PFSK-1 (cell line): Measurements from ENCODE around the gene TREM1.

Experiments used
- FOXP2 ChIP-seq: optimal IDR thresholded peaks from 2 replicates; pipeline ENCODE3; 2011; ENCODE audit warnings: borderline replicate concordance, control low read depth, inconsistent platforms; ENCODE audit not compliant: insufficient read depth; ENCODE audit errors: extremely low read length, extremely low read depth
- POLR2AphosphoS5 ChIP-seq: IDR thresholded peaks from 2 replicates; pipeline ENCODE4 v1.6.1; 2012; ENCODE audit warnings: low read depth, mild to moderate bottlenecking, control low read depth, low read length, moderate library complexity
- SIN3A ChIP-seq: IDR thresholded peaks from 2 replicates; pipeline ENCODE4 v1.6.1; 2012; ENCODE audit warnings: mild to moderate bottlenecking, low read length, moderate library complexity, borderline replicate concordance; ENCODE audit not compliant: insufficient read depth
- TAF1 ChIP-seq: IDR thresholded peaks from 2 replicates; pipeline ENCODE4 v1.6.1; 2012; ENCODE audit warnings: low read length, control low read depth, borderline replicate concordance; ENCODE audit not compliant: insufficient read depth
- TF ChIP-seq, protein P1 (sequence below), 2 experiments: IDR thresholded peaks; 2 replicates each; pipeline versions ENCODE4 v1.6.1 to v1.8.0; 2011 to 2012; ENCODE audit warnings: low read depth in 2 of 2, low read length in 2 of 2, control low read depth in 1 of 2, inconsistent platforms in 1 of 2, mild to moderate bottlenecking in 1 of 2, moderate library complexity in 1 of 2; ENCODE audit not compliant: insufficient read depth in 1 of 2

TREM1 gene

DNA sequence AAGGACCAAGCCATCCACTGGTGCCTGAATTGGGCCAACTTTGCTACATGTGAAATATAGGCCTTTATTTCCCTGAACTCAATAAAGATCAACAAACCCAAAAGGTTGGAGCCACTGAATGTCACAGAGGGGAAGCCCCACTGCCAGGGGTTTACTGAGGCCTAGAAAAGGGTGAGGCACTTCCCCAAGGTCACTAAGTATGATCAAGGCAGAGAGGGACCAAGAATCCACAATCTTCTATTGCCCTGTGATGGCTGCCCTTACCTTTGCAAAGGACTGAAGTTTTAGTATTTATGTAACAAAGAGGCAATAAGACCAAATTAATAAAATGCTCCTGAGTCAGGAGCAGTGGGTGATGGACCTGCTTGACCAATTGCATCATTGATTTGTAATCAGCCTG, 18.0 kb downstream of the TREM1 start:
- TF ChIP-seq TAF1 = no peak

DNA sequence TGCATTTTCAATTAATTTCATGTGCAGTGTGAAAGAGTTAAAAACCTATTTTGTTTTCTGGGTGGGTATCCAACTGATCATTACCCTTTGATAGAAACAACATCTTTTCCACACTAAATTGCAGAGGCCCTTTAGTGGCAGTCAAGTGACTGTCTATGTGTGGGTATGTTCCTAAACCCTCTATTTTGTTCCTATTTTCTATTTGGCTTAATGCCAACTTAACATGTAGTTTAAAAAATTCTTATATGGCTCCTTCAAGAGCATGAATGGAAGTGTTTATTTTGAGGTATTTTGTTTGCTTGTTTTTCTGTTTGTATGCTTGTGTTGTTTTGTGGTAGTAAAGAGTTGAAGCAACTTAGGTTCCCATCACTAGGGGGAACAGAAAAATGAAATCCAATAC, 19.9 kb downstream of the TREM1 start:
- TF ChIP-seq, protein P1, sequence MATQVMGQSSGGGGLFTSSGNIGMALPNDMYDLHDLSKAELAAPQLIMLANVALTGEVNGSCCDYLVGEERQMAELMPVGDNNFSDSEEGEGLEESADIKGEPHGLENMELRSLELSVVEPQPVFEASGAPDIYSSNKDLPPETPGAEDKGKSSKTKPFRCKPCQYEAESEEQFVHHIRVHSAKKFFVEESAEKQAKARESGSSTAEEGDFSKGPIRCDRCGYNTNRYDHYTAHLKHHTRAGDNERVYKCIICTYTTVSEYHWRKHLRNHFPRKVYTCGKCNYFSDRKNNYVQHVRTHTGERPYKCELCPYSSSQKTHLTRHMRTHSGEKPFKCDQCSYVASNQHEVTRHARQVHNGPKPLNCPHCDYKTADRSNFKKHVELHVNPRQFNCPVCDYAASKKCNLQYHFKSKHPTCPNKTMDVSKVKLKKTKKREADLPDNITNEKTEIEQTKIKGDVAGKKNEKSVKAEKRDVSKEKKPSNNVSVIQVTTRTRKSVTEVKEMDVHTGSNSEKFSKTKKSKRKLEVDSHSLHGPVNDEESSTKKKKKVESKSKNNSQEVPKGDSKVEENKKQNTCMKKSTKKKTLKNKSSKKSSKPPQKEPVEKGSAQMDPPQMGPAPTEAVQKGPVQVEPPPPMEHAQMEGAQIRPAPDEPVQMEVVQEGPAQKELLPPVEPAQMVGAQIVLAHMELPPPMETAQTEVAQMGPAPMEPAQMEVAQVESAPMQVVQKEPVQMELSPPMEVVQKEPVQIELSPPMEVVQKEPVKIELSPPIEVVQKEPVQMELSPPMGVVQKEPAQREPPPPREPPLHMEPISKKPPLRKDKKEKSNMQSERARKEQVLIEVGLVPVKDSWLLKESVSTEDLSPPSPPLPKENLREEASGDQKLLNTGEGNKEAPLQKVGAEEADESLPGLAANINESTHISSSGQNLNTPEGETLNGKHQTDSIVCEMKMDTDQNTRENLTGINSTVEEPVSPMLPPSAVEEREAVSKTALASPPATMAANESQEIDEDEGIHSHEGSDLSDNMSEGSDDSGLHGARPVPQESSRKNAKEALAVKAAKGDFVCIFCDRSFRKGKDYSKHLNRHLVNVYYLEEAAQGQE (IDR thresholded peaks at IDR 0.05; ENCODE audit: insufficient read depth in 1 of 2, low read depth in 2 of 2, low read length in 2 of 2) = no peak
- TF ChIP-seq TAF1 (no peak), SIN3A (no peak), FOXP2 (no peak), POLR2AphosphoS5 (no peak)

DNA sequence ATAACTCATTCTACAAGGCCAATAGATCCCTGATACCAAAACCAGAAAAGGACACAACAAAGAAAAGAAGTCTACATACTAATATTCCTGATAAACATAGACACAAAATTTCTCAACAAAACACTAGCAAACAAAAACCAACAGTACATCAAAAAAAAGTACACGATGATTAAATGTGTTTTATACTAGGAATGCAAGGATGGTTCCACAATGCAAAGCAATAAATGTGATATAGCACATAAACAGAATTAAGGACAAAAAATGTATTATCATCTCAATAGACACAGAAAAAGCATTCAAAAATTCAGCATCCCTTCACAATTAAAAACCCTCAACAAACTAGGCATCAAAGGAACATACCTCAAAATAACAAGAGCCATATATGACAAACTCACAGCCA, 23.2 kb downstream of the TREM1 start:
- TF ChIP-seq TAF1 (no peak), POLR2AphosphoS5 (no peak), SIN3A (no peak), FOXP2 (no peak)
- TF ChIP-seq, protein P1 (IDR thresholded peaks at IDR 0.05; ENCODE audit: insufficient read depth in 1 of 2, low read depth in 2 of 2, low read length in 2 of 2) = no peak

DNA sequence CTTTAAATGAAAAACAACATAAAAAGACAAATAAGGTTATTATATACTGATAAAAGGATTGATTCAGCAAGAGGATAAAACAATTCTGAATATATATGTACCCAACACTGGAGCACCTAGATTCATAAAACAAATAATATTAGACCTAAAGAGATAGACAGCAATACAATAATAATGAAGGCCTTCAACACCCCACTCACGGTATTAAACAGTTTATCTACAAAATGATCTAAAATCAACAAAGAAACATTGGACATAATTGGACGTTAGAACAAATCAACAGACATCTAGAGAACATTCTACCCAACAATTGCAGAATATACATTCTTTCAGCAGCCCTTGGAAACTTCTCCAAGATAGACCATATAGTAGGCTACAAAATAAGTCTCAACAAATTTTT, 24.1 kb downstream of the TREM1 start:
- TF ChIP-seq SIN3A (no peak), TAF1 (no peak), FOXP2 (no peak), POLR2AphosphoS5 (no peak)
- TF ChIP-seq, protein P1 (IDR thresholded peaks at IDR 0.05; ENCODE audit: insufficient read depth in 1 of 2, low read depth in 2 of 2, low read length in 2 of 2) = no peak

DNA sequence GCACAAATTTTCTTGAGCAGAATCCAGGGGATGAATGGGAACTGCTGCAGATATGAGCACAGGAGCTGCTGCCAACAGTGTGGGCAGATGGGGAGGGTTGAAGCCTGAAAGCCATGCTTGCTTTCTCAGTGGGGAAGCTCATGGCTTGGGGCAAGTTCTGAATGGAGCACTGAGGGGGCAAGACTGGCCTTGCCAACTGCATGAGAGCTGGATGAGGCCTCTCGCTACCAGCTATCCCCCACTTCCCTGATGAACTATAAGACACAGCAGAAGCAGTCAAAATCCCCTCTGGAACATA, 28.3 kb downstream of the TREM1 start:
- TF ChIP-seq, protein P1 (IDR thresholded peaks at IDR 0.05; ENCODE audit: insufficient read depth in 1 of 2, low read depth in 2 of 2, low read length in 2 of 2) = no peak
